GM18951 (cell line): ENCODE results near the gene NAA15.

Experiments used
- POLR2A ChIP-seq: IDR thresholded peaks from 4 replicates; pipeline ENCODE4 v1.6.1; 2011; ENCODE audit warnings: mild to moderate bottlenecking; ENCODE audit not compliant: insufficient read length, insufficient read depth; ENCODE audit errors: extremely low read depth
- in situ Hi-C: fragments of 300-500 bp; cut with MboI; formaldehyde crosslinking; loops from one replicate; pipeline ENCODE4 v1.12.0; 2022; ENCODE audit warnings: low sequenced_read_pairs, mixed read lengths, inconsistent platforms; ENCODE audit not compliant: unreplicated experiment

NAA15 gene

GRCh38 chr4:139278912-139279759 lies 22.2 kb upstream of the NAA15 start:
- in situ Hi-C loops: no loop called here
- TF ChIP-seq POLR2A: no peak

- in situ Hi-C loops: no loop called here
- TF ChIP-seq POLR2A: no peak
Observed at GRCh38 chr4:139279760-139280620, 21.3 kb upstream of the NAA15 start, which contains the start of gene MGARP. MGARP (minus strand) TSS chr4:139280225; CDS start chr4:139280158, 67 bp downstream.

- in situ Hi-C loops: no loop called here
- no peak for TF ChIP-seq POLR2A
Observed at GRCh38 chr4:139282065-139282720, 19.1 kb upstream of the NAA15 start.

- TF ChIP-seq POLR2A: no peak
- in situ Hi-C loops: no loop called here
Observed at GRCh38 chr4:139282721-139283075, 18.6 kb upstream of the NAA15 start.

GRCh38 chr4:139286186-139286698 lies 15.1 kb upstream of the NAA15 start:
- no peak for TF ChIP-seq POLR2A
- in situ Hi-C loops: no loop called here

GRCh38 chr4:139295206-139295941 lies 5.9 kb upstream of the NAA15 start:
- in situ Hi-C loops: no loop called here
- peak; percentile 80 for TF ChIP-seq POLR2A

GRCh38 chr4:139295942-139296299 lies 5.4 kb upstream of the NAA15 start:
- in situ Hi-C loops: no loop called here
- TF ChIP-seq POLR2A: no peak

- TF ChIP-seq POLR2A: no peak
- in situ Hi-C loops: no loop called here
Observed at GRCh38 chr4:139297001-139297410, 4.3 kb upstream of the NAA15 start.

GRCh38 chr4:139299536-139299935 lies 1.8 kb upstream of the NAA15 start:
- in situ Hi-C loops: no loop called here
- TF ChIP-seq POLR2A: no peak

- in situ Hi-C loops: no loop called here
- TF ChIP-seq POLR2A: no peak
Observed at GRCh38 chr4:139300431-139301112, 733 bp upstream of the NAA15 start.

GRCh38 chr4:139301821-139302611 lies 711 bp downstream of the NAA15 start, which contains the start of gene NDUFC1:
NDUFC1 (minus strand) TSS chr4:139302477; CDS start chr4:139295798, 6,679 bp downstream.
- peak; percentile 45 for TF ChIP-seq POLR2A

More at GRCh38 chr4:139301821-139302611, 711 bp downstream of the NAA15 start, which contains the start of gene NDUFC1:
- in situ Hi-C loops: no loop called here
